EH (cell line): ENCODE measurements around the gene PTPRN2.
"Not testable (repeated sequence)": the region's sequence is repeated elsewhere in the genome, so short reads cannot be mapped to it uniquely, and the experiment has no call there.

Experiments
- DNase-seq: peaks from one replicate; pipeline ENCODE4 v3.0.0-alpha.2; 2015; ENCODE audit warnings: low read depth

Gene PTPRN2

GRCh38 chr7:158051776-158052175 is 535.8 kb downstream of the PTPRN2 start:
- DNase-seq: no peak

GRCh38 chr7:158050978-158051651 is 536.5 kb downstream of the PTPRN2 start:
- DNase-seq: no peak

GRCh38 chr7:158050441-158050977 is 537.1 kb downstream of the PTPRN2 start:
- no peak for DNase-seq

GRCh38 chr7:158049271-158049670 is 538.4 kb downstream of the PTPRN2 start:
- no peak for DNase-seq

DNA sequence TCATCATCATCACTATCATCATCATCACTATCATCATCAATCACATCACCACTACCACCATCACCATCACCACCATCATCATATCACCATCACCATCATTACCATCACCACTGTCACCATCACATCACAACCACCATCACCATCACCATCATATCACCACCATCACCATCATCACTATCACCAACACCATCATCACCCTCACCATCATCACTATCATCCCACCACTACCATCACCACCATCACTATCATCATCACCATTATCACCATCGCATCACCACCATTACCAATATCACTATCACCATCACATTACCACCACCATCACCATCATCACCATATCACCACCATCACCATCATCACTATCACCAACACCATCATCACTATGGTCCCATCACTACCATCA is 539.1 kb downstream of the PTPRN2 start:
- no peak for DNase-seq

- no peak for DNase-seq
These were observed 540.1 kb downstream of the PTPRN2 start for GRCh38 chr7:158047391-158048059.

DNA sequence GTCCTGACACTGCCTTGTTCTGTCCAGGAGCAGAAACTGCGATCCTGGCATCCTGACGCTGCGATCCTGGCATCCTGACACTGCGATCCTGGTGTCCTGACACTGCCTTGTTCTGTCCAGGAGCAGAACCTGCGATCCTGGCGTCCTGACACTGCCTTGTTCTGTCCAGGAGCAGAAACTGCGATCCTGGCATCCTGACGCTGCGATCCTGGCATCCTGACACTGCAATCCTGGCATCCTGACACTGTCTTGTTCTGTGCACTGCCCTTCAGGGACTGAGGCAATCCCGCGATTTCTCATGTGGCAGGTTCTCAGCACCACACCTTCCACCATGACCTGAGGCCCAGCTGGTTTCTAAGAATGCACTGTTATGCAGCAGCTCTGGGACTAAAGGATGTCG is 541.4 kb downstream of the PTPRN2 start:
- DNase-seq: not testable (repeated sequence)

GRCh38 chr7:158044482-158044823 is 543.2 kb downstream of the PTPRN2 start:
- no peak for DNase-seq

DNA sequence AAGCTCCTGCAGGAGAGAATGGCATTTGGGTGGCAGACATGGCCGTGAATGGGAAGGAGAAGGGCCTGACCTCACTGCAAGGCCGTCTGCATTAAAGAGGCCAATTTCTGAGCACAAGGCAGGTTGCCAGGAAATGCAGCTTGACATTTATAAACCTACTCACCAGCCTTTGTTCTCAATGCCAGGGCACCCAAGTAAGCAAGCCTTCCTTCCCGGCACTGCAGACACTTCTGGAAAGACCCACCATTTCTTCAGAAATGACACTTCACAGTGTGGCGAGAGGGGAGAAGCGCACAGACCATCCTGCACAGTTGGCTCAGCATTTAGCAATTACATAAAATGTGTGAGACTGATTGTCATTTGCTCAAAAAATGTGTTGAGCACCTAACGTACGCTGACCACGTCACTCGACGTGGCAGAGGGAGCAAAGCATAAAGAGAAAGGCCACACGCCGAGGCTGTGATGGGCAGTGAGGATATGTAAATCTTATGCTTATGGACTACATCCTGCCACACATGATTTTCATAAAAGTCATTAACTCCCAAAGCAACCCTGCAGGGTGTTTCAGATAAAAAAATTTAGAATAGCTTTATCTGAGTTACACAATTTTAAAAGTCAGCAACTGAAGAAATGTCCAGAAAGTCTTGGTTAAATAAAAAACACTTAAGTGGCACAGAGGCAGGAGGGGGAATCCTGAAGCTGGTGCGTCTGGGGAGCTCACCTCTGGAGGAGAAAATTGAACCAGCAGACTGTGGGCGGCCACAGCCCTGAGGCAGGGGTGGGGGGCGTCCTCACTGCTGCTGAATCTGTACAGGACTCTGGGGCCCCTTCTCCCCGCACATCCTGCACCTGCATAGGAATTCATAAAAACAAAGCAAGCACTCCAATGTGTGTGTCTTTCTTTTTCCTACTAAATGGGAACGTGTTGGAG is 543.8 kb downstream of the PTPRN2 start:
- no peak for DNase-seq

DNA sequence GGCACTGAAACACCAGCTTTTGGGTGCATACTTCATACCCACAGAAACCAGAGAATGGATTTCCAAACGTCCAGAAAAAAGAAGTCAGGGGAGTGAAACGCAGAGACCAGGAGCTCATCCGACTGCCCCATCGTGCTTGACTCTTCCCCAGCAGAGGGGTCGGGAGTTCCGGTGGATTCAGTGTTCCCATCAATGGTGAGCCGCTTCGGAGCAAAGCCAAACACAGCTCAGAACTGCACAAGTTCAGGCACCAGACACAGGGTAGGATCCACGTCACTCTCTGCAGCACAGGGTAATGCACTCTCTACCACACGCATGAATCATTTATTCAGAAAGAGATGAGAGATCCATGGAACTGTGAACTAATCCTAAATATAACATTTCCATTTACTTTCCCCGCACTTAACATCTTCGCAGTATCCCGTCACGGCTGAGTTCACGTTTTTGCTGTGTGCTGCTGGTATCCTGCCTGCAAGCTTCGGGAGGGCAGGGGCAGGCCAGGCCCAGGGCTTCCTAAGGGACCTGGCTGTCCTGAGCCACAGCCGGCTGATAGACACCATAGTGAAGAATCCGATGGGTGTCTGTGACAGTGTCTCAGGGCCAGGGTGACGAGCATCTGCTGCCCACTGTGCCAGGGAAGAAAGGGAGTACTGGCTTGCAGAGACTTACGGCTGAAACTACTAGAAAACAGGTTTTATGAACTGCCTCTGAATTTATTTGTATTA is 545.3 kb downstream of the PTPRN2 start:
- no peak for DNase-seq

- DNase-seq: no peak
These were observed 547.4 kb downstream of the PTPRN2 start for GRCh38 chr7:158040199-158040598.

DNA sequence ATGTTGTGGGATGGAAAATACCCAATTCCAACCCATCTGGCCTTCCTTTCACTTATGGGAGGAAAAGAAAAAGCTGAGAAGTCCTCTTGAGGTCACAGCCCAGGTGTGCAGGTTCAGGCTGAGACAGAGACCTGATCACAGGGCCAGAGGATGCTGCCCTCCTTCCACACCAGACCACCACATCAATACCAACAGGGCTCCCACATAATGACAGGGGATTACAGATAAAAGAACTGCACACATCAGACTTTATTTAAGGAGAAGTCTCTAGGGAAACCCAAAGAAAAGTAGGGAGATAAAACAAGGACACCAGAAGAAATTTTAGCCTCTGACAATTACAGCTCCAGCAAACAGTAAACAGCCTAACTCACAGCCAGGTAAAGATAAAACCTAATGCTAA is 548.4 kb downstream of the PTPRN2 start:
- DNase-seq: no peak

GRCh38 chr7:158037211-158037610 is 550.4 kb downstream of the PTPRN2 start:
- DNase-seq: no peak

DNA sequence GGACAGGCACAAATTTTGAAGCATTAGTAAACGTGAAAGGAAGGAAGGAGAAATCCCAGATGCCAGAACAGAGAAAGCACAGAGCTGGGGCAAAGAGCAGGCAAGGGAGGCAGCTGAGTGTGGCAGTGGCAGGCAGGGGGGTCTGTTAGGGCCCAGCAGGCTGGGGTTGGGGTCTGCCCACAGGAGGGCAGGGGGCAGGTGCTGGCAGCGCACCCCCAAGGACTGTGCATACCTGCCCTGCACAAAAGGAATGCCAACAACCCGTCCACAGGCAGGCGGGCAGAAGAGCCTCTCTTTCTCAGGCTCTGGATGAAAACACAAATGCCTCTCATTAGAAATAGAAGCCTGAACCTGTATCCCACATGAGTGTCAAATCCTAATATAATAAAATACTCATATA is 552.3 kb downstream of the PTPRN2 start:
- DNase-seq: no peak

- DNase-seq: no peak
These were observed 553.1 kb downstream of the PTPRN2 start for GRCh38 chr7:158034571-158034970.

- DNase-seq: not testable (repeated sequence)
These were observed 553.7 kb downstream of the PTPRN2 start for GRCh38 chr7:158033925-158034324.

DNA sequence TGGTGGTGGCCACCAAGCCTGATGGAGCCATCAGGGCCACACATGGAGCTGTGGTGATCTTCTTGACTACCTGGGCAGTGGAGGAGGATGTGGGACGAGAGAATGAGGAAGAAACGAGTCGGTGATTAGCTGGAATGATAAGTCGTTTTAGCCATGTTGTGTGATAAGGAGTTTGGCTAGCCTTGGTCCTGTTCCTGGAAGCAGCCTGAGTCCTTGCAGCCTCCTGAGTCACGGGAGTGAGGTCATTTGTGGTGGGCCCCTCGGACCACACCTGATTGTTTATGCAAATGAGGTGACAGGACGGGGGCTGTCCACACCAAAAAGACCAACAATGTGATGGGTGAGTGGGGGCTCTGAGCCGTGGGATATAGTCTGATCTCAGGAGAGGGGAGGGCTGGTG is 554.4 kb downstream of the PTPRN2 start:
- no peak for DNase-seq

- no peak for DNase-seq
These were observed 555.0 kb downstream of the PTPRN2 start for GRCh38 chr7:158032561-158033115.

DNA sequence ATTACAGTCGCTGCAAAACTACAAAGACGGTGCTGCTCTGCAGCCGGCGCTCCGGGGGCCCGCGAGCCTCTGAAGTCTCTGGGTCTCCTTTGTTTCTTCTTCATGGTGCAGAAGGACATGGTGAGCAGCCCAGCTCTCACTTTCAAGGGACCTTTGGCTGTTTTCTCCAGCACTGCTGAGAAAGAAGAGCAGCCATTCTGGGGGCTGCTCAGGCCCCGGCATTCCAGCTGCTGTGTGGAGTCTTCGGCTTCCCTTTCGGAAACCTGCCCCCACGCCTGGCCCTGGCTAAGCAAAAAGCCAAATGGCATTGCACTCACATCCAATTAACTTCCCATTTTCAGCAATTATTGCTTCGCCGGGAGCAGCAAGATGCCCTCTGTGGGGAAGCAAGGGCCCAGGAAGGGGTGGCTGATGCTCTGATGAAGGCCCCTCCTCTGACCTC is 555.7 kb downstream of the PTPRN2 start:
- no peak for DNase-seq

DNA sequence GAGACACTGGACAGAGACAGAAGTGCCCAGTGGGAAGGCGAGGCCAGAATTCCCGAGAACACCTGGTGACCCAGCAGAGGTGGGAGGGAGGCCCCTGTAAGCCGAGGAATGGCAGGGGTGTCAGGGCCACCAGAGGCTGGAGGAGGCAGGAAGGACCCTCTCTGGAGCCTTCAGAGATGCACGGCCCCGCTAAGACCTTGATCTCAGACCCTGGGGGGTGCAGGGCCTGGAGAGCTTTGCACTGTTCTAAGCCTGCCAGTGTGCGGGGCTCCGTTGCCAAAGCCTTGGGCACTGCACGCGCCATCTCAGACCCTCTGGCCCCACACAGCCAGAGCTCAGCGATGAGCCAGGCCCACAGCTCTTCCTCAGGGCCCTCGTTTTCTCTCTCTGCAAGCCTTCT is 557.1 kb downstream of the PTPRN2 start:
- DNase-seq: no peak

- no peak for DNase-seq
These were observed 557.6 kb downstream of the PTPRN2 start for GRCh38 chr7:158030071-158030470.

- no peak for DNase-seq
These were observed 558.1 kb downstream of the PTPRN2 start for GRCh38 chr7:158029509-158029908.
